Right atrium auricular region (tissue), 2 donors: ENCODE data around the gene ATP5PO. TPM values are rescaled to one million over a fixed set of nuclear protein-coding genes. Genes with fewer than 3 reads are reported as not detected.

Source experiments
- DNase-seq: peaks from one replicate; pipeline ENCODE4 v3.0.0-alpha.2; 2019; ENCODE audit warnings: low spot score
- H3K27ac ChIP-seq, 2 donors: fragments of 200-600 bp; sonication (generic); 1 replicate in 1 of 2; 2 replicates in 1 of 2; pipeline ENCODE4 v1.5.1; 2016 to 2019
- H3K27me3 ChIP-seq, 2 donors: fragments of 200-600 bp; sonication (generic); one replicate each; pipeline versions ENCODE4 v1.5.1 to v1.6.0; 2017 to 2019
- H3K36me3 ChIP-seq: fragments of 200-600 bp; sonication (generic); one replicate; pipeline ENCODE4 v1.5.1; 2016
- H3K4me1 ChIP-seq, 2 donors: fragments of 200-600 bp; sonication (generic); one replicate each; pipeline versions ENCODE4 v1.5.1 to v1.6.0; 2017 to 2019
- H3K4me3 ChIP-seq, 2 donors: fragments of 200-600 bp; sonication (generic); 1 replicate in 1 of 2; 2 replicates in 1 of 2; pipeline ENCODE4 v1.5.1; 2017 to 2019; ENCODE audit warnings: mild to moderate bottlenecking in 1 of 2, moderate library complexity in 1 of 2
- H3K9me3 ChIP-seq, 2 donors: fragments of 200-600 bp; sonication (generic); one replicate each; pipeline ENCODE4 v1.5.1; 2019
- total RNA-seq, 2 donors: library from RNA; depleted of rRNA; stranded (reverse); fragments of >200 nt; gene quantifications; one replicate each; pipeline ENCODE4 v1.1.0, GENCODE V29; 2016
- TF ChIP-seq, protein P1 (sequence below), 2 donors: fragments of 200-600 bp; sonication (generic); IDR thresholded peaks; one replicate each; pipeline ENCODE4 v1.5.1; 2019; ENCODE audit warnings: antibody characterized with exemption in 2 of 2

ATP5PO gene
- total RNA-seq, 2 donors from 2014 or later = 593 to 693 TPM

- Histone ChIP-seq H3K27ac (no peak overlapping the region), H3K9me3 (no peaks in the 10 kb centered on the region)
Observed at GRCh38 chr21:33909756-33910155, 5.8 kb downstream of the ATP5PO start.

DNA sequence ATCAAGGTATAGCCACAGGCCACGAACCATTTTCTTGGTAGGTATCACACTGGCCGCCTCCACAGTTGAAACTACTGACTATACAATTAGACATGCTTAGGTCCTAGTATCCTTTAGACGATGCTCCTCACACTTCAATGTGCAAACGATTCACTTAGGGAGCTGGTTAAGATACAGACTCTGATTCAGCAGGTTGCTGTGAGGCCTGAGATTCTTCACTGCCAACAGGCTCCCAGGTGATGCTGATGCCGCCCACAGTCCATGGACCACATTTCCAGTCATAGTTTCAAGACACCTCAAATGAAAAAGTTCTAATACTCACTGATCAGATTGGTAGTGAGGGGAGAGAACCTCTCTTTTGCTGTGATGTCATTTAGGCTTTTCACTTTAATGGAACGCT lies 6.8 kb downstream of the ATP5PO start:
- TF ChIP-seq, protein P1, sequence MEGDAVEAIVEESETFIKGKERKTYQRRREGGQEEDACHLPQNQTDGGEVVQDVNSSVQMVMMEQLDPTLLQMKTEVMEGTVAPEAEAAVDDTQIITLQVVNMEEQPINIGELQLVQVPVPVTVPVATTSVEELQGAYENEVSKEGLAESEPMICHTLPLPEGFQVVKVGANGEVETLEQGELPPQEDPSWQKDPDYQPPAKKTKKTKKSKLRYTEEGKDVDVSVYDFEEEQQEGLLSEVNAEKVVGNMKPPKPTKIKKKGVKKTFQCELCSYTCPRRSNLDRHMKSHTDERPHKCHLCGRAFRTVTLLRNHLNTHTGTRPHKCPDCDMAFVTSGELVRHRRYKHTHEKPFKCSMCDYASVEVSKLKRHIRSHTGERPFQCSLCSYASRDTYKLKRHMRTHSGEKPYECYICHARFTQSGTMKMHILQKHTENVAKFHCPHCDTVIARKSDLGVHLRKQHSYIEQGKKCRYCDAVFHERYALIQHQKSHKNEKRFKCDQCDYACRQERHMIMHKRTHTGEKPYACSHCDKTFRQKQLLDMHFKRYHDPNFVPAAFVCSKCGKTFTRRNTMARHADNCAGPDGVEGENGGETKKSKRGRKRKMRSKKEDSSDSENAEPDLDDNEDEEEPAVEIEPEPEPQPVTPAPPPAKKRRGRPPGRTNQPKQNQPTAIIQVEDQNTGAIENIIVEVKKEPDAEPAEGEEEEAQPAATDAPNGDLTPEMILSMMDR (IDR thresholded peaks at IDR 0.05) = no peak
- Histone ChIP-seq H3K4me1 (peaks cover 0 to 22% of the 10 kb centered on the region in 2 donors), H3K36me3 (peaks cover 94% of the 10 kb centered on the region), H3K9me3 (no peaks in the 10 kb centered on the region), H3K27me3 (no peaks in the 10 kb centered on the region), H3K4me3 (no peak overlapping the region), H3K27ac (no peak overlapping the region)
- no peak for DNase-seq

More at GRCh38 chr21:33909756-33910155, 5.8 kb downstream of the ATP5PO start:
- TF ChIP-seq, protein P1 (IDR thresholded peaks at IDR 0.05) = no peak
- Histone ChIP-seq H3K27me3 (no peaks in the 10 kb centered on the region), H3K4me1 (peaks cover 0 to 32% of the 10 kb centered on the region in 2 donors), H3K4me3 (no peak overlapping the region), H3K36me3 (peaks cover 88% of the 10 kb centered on the region)
- no peak for DNase-seq

GRCh38 chr21:33904041-33904440 lies 11.6 kb downstream of the ATP5PO start:
- TF ChIP-seq, protein P1 (IDR thresholded peaks at IDR 0.05) = no peak
- H3K27ac ChIP-seq = no peak overlapping the region
- H3K27me3 ChIP-seq = no peaks in the 10 kb centered on the region
- no peak for DNase-seq
- H3K4me3 ChIP-seq = no peak overlapping the region
- no peaks in the 10 kb centered on the region for H3K9me3 ChIP-seq
- H3K36me3 ChIP-seq = peaks cover 73% of the 10 kb centered on the region
- no peaks in the 10 kb centered on the region for H3K4me1 ChIP-seq

GRCh38 chr21:33902349-33902748 lies 13.3 kb downstream of the ATP5PO start:
- H3K4me3 ChIP-seq = no peak overlapping the region
- no peak overlapping the region for H3K27ac ChIP-seq
- no peaks in the 10 kb centered on the region for H3K27me3 ChIP-seq
- no peaks in the 10 kb centered on the region for H3K4me1 ChIP-seq
- DNase-seq = no peak
- peaks cover 56% of the 10 kb centered on the region for H3K36me3 ChIP-seq
- no peaks in the 10 kb centered on the region for H3K9me3 ChIP-seq
- TF ChIP-seq, protein P1 (IDR thresholded peaks at IDR 0.05) = no peak

GRCh38 chr21:33901412-33902288 lies 14.0 kb downstream of the ATP5PO start:
- no peak overlapping the region for H3K4me3 ChIP-seq
- TF ChIP-seq, protein P1 (IDR thresholded peaks at IDR 0.05) = peak; percentile 40 to 69
- peak overlapping the region; percentile 5 to 24 for H3K27ac ChIP-seq
- no peaks in the 10 kb centered on the region for H3K4me1 ChIP-seq
- no peaks in the 10 kb centered on the region for H3K27me3 ChIP-seq
- peak; percentile 68 for DNase-seq
- H3K36me3 ChIP-seq = peaks cover 49% of the 10 kb centered on the region
- H3K9me3 ChIP-seq = no peaks in the 10 kb centered on the region
